Parathyroid adenoma (tissue), 2 donors: ENCODE results near the gene MTX2.

Experiments used
- H2AFZ ChIP-seq: fragments of 300-600 bp; sonication (generic); one replicate; pipeline ENCODE4 v1.7.0; 2017; ENCODE audit warnings: antibody characterized with exemption, mild to moderate bottlenecking
- H3K27ac ChIP-seq: fragments of 300-600 bp; sonication (generic); one replicate; pipeline ENCODE4 v1.7.0; 2017
- H3K27me3 ChIP-seq: fragments of 300-600 bp; sonication (generic); one replicate; pipeline ENCODE4 v1.7.0; 2017; ENCODE audit warnings: low read length; ENCODE audit not compliant: control insufficient read depth, insufficient read depth
- H3K36me3 ChIP-seq: fragments of 300-600 bp; sonication (generic); one replicate; pipeline ENCODE4 v1.7.0; 2017; ENCODE audit warnings: low read length; ENCODE audit not compliant: control insufficient read depth, insufficient read depth
- H3K4me1 ChIP-seq: fragments of 300-600 bp; sonication (generic); one replicate; pipeline ENCODE4 v1.7.0; 2017; ENCODE audit warnings: control low read depth
- H3K4me2 ChIP-seq: fragments of 300-600 bp; sonication (generic); one replicate; pipeline ENCODE4 v1.7.0; 2017; ENCODE audit warnings: low read length
- H3K4me3 ChIP-seq: fragments of 300-600 bp; sonication (generic); one replicate; pipeline ENCODE4 v1.7.0; 2017; ENCODE audit warnings: low read depth, low read length
- H3K79me2 ChIP-seq: fragments of 300-600 bp; sonication (generic); one replicate; pipeline ENCODE4 v1.7.0; 2017; ENCODE audit warnings: control low read depth
- H3K9ac ChIP-seq: fragments of 300-600 bp; sonication (generic); one replicate; pipeline ENCODE4 v1.7.0; 2017; ENCODE audit warnings: mild to moderate bottlenecking
- H3K9me3 ChIP-seq: fragments of 300-600 bp; sonication (generic); one replicate; pipeline ENCODE4 v1.7.0; 2017; ENCODE audit warnings: low read length; ENCODE audit not compliant: control insufficient read depth
- TF ChIP-seq, protein P1 (sequence below): fragments of 300-600 bp; sonication (generic); IDR thresholded peaks from one replicate; pipeline ENCODE4 v1.7.0; 2017; ENCODE audit warnings: antibody characterized with exemption, mild to moderate bottlenecking
- donor health status: primary hyperparathyroidism.

Gene MTX2

DNA sequence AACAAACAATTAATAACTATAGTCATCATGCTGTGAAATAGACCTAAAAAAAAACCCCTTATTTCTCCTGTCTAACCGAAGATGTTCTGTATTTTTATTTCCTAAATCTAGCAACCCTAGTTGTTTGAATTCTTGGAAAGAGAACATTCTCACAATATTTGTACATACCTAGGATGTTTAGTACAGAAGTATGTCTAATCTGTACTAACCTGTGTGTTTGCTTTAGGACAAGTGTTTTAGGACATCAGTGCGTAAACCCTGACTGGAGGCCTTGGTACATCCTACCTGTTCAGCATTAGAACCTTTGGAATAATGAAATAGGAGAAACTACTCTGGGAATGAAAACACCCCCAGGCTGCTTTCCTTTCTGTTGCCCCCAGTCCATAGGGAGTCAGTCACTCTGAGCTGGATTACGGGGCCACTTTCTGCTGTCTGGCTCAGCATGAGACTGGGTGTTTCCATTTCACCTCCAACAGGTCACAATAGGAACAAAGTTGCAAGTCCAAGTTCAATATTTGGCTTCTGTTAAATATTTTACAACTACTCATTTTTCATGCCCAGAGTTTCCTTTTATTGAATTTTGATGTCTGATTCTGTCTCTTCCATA lies 114.7 kb downstream of the MTX2 start:
- Histone ChIP-seq H2AFZ (no peak overlapping the region), H3K27me3 (no peaks in the 10 kb centered on the region), H3K9me3 (no peaks in the 10 kb centered on the region), H3K36me3 (no peaks in the 10 kb centered on the region), H3K4me2 (no peak overlapping the region), H3K4me1 (no peaks in the 10 kb centered on the region), H3K27ac (no peak overlapping the region), H3K79me2 (no peaks in the 10 kb centered on the region), H3K9ac (no peak overlapping the region), H3K4me3 (no peak overlapping the region)
- TF ChIP-seq, protein P1, sequence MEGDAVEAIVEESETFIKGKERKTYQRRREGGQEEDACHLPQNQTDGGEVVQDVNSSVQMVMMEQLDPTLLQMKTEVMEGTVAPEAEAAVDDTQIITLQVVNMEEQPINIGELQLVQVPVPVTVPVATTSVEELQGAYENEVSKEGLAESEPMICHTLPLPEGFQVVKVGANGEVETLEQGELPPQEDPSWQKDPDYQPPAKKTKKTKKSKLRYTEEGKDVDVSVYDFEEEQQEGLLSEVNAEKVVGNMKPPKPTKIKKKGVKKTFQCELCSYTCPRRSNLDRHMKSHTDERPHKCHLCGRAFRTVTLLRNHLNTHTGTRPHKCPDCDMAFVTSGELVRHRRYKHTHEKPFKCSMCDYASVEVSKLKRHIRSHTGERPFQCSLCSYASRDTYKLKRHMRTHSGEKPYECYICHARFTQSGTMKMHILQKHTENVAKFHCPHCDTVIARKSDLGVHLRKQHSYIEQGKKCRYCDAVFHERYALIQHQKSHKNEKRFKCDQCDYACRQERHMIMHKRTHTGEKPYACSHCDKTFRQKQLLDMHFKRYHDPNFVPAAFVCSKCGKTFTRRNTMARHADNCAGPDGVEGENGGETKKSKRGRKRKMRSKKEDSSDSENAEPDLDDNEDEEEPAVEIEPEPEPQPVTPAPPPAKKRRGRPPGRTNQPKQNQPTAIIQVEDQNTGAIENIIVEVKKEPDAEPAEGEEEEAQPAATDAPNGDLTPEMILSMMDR, result no peak

DNA sequence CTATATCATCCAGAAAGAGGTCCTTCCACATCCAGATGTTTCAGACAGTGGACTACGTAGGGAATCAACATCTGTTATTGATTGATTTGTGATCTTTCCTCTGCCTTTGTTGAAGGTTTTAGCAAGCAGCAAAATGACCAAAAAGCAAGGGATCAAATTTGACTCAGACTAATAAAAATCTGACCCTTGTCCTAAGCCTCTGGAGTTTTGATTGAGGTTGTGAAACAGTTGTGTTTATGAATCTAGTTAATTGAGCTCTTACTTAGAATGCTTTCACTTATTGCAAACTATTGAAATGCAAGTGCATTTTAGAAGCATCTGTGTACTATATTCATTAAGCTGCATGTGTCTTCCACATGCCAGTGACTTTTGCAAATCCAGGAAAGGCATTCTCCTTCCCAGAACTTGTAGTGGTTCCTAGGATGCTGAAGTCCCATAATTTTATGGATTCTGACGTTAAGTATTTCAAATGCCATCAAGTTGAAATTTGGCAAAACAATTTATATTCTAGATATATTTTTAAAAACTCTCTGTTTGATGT lies 116.0 kb downstream of the MTX2 start:
- H3K27ac ChIP-seq, result no peak overlapping the region
- H3K4me3 ChIP-seq, result no peak overlapping the region
- H3K9me3 ChIP-seq, result no peaks in the 10 kb centered on the region
- no peaks in the 10 kb centered on the region for H3K27me3 ChIP-seq
- TF ChIP-seq, protein P1, result no peak
- no peak overlapping the region for H2AFZ ChIP-seq
- no peak overlapping the region for H3K4me2 ChIP-seq
- no peaks in the 10 kb centered on the region for H3K36me3 ChIP-seq
- no peaks in the 10 kb centered on the region for H3K79me2 ChIP-seq
- no peaks in the 10 kb centered on the region for H3K4me1 ChIP-seq
- no peak overlapping the region for H3K9ac ChIP-seq

DNA sequence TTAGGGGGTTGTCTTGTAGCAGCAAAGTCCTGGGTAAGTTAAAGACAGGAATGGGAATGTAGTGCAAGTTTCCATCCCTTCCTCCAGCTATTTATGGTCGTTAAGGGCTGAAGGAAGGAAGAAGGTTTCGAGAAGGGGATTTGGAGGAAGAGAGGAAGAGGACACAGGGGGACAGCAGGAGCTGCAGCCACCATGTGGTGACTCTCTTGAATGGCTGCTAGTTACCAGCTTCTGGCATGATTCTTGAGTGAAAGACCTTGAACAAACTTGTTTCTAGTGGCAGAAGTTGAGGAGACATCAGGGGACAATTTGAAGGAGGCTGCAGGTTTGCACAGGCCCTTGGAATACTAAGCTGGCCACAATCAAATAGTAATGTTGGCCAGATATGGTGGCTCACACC lies 116.6 kb downstream of the MTX2 start:
- H3K4me2 ChIP-seq, result no peak overlapping the region
- H3K9me3 ChIP-seq, result no peaks in the 10 kb centered on the region
- no peaks in the 10 kb centered on the region for H3K4me1 ChIP-seq
- H3K27ac ChIP-seq, result no peak overlapping the region
- no peak overlapping the region for H3K9ac ChIP-seq
- no peaks in the 10 kb centered on the region for H3K36me3 ChIP-seq
- no peaks in the 10 kb centered on the region for H3K27me3 ChIP-seq
- H3K79me2 ChIP-seq, result no peaks in the 10 kb centered on the region
- no peak overlapping the region for H3K4me3 ChIP-seq
- H2AFZ ChIP-seq, result no peak overlapping the region
- TF ChIP-seq, protein P1, result no peak
